Measurements from ENCODE around the gene RBM33.

The RBM33 gene

DNA sequence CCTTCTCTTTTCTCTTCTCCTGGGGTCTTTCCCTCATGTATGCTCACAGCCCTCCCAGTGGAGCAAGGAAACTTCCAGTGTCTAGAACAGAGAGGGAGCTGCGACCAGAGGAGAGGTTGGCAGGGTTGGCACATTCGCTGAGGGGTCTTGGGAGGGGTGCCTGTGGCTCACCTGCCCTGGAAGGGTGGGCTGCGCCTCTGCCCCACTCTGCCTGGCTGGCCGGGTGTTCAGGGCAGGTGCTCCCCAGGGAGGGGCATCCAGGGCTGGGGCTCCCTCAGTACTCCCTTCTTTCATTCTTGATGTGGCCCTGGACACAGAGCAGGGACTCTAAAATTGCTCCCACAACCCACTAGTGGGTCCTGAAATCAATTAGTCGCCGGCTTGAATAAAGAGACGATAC lies 150.9 kb downstream of the RBM33 start:
- H3K36me3 ChIP-seq (ENCODE audit: insufficient read depth, low read length) = no peaks in the 10 kb centered on the region
- no peak overlapping the region for H3K27ac ChIP-seq
- no peak for TF ChIP-seq EZH2 (IDR thresholded peaks at IDR 0.05)
- TF ChIP-seq POLR2AphosphoS5 (IDR thresholded peaks at IDR 0.05; ENCODE audit: borderline replicate concordance, low read depth, low read length) = no peak
- TF ChIP-seq FOXP2 (optimal IDR thresholded peaks at IDR 0.05; ENCODE audit: control extremely low read depth, extremely low read length, insufficient read depth) = no peak
- H3K4me3 ChIP-seq = no peak overlapping the region
- no peak overlapping the region for H3K9ac ChIP-seq (ENCODE audit: insufficient read length)
- no peaks in the 10 kb centered on the region for H3K9me3 ChIP-seq (ENCODE audit: low read depth, low read length)
- DNase-seq (ENCODE audit: low read depth, low spot score) = no peak

GRCh38 chr7:155795951-155796350 lies 151.5 kb downstream of the RBM33 start:
- Histone ChIP-seq H3K36me3 (ENCODE audit: insufficient read depth, low read length) (no peaks in the 10 kb centered on the region), H3K9me3 (ENCODE audit: low read depth, low read length) (no peaks in the 10 kb centered on the region), H3K4me3 (no peak overlapping the region), H3K9ac (ENCODE audit: insufficient read length) (no peak overlapping the region), H3K27ac (no peak overlapping the region)
- TF ChIP-seq FOXP2 (optimal IDR thresholded peaks at IDR 0.05; ENCODE audit: control extremely low read depth, extremely low read length, insufficient read depth) = no peak
- no peak for TF ChIP-seq EZH2 (IDR thresholded peaks at IDR 0.05)
- TF ChIP-seq POLR2AphosphoS5 (IDR thresholded peaks at IDR 0.05; ENCODE audit: borderline replicate concordance, low read depth, low read length) = no peak
- no peak for DNase-seq (ENCODE audit: low read depth, low spot score)

DNA sequence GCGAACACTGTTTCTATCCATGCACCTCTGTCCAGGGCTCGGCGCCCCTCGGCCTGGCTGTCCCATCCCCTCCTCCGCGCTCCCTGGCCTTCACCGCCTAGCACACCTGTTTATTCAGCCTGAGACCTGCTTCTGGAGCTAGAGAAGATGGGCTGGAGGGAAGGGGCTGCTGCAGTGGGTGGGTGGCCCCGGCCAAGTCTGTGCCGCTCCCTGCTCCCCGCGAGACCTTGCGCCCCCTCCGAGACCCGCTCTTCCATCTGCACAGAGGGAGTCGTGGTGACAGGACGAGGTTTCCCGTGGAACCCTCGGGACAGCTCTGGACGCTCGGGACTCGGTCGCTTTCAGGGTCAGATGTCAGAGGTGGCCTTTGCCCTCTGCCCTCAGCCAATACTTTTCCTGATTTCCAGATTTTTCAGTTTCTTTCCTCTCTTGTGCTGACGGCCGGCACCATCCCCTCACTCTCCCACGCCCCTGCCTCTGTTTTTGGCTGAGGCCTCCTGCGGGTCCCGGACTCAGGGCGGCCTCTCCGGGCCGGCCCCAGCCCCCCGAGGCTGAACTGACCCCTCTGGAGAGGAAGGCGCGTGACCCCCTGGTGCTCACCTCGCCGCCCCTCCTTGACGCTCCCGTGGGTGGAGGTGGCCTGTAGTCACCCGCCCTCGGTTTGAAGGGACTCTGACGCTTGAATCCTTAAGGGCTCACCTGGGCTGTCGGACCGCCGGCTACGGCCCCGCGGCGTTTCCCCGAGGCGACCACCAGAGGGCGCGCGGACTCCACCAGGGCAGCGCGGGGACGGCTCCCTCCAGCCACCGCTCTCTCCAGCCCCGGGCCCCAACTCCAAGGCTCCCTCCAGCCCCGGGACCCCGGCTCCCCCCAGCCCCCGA lies 152.2 kb downstream of the RBM33 start:
- DNase-seq (ENCODE audit: low read depth, low spot score) = no peak
- H3K4me3 ChIP-seq = no peak overlapping the region
- H3K9me3 ChIP-seq (ENCODE audit: low read depth, low read length) = no peaks in the 10 kb centered on the region
- no peak overlapping the region for H3K9ac ChIP-seq (ENCODE audit: insufficient read length)
- TF ChIP-seq EZH2 (IDR thresholded peaks at IDR 0.05) = no peak
- no peak overlapping the region for H3K27ac ChIP-seq
- H3K36me3 ChIP-seq (ENCODE audit: insufficient read depth, low read length) = no peaks in the 10 kb centered on the region

DNA sequence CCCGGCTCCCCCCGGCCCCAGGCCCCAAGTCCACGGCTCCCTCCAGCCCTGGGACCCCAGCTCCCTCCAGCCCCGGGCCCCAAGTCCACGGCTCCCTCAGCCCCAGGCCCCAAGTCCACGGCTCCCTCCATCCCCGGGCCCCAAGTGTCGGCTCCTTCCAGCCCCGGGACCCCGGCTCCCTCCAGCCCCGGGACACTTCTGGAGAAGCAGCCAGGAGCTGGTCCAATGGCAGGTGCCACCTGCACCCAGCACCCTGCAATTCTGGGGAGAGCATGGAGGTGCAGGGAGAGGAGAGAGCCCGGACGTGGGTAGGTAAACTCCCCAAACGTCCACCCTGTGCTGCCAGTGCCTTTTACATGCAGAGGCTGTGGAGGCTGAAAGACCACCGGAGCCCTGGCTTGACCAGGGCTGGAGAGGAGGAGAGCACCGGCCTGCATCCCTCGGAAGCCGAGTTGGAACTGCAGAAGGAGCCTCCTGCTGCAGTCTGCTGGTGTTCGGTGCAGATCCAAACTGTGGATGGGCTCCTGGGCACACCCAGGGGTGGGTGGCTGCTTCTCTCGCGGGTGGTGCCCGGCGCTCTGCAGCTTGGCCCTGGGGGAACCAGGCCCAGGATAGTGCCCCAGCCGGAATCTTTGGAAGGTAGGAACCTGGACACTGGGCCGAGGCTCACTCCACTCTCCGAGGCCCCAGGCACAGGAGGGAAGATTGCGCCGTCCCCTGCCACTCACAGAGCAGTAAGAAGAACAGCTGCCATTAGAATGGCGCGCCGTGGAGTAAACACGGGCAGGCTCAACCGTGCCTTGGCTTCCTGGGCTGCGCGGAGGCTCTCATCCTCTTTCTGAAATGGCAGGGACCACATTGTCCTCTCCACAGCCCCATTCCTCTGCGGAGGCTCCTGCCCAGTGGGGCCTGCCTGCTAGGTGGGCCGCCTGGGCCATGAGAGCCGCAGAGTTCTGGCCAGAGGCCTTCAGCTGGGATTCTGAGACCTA lies 153.1 kb downstream of the RBM33 start:
- Histone ChIP-seq H3K4me3 (no peak overlapping the region), H3K9me3 (ENCODE audit: low read depth, low read length) (no peaks in the 10 kb centered on the region), H3K9ac (ENCODE audit: insufficient read length) (no peak overlapping the region), H3K36me3 (ENCODE audit: insufficient read depth, low read length) (no peaks in the 10 kb centered on the region), H3K27ac (no peak overlapping the region)
- DNase-seq (ENCODE audit: low read depth, low spot score) = no peak
- TF ChIP-seq EZH2 (IDR thresholded peaks at IDR 0.05) (no peak), POLR2AphosphoS5 (IDR thresholded peaks at IDR 0.05; ENCODE audit: borderline replicate concordance, low read depth, low read length) (no peak), FOXP2 (optimal IDR thresholded peaks at IDR 0.05; ENCODE audit: control extremely low read depth, extremely low read length, insufficient read depth) (no peak)

DNA sequence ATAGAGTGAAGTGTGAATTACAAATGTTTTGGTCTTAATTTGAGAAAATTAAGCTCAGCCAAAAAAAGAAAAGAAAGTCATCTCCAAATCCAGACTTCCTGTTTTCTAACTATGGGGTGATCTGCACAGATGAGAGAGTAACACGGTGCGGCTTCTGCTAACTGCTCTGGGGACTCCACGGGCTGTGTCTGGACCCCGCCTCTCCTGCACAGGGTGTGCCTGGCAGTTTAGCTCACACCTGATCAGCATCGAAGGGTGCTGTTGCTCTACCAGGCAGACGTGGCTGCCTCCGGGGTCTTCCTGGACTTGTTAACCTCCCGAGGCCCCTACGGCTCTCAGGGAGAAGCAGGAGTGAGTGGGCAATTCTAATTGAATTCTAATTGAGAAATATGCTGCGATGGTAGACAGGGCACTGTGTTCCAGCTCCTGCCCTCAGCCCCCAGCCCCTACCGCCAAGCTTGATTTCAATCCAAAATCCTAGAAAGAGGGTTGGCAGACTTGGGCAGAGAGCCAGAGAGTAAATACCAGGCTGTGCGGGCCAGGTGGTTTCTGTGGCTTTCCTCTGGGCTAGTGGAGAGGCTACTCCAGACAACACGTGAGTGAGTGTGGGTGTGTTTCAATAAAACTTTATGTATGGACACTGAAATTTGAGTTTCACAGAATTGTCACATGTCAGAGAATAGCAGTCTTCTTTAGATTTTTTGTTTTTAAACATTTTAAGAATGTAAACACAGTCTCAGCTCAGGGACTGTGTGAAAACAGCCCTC lies 154.4 kb downstream of the RBM33 start:
- TF ChIP-seq FOXP2 (optimal IDR thresholded peaks at IDR 0.05; ENCODE audit: control extremely low read depth, extremely low read length, insufficient read depth) (no peak), POLR2AphosphoS5 (IDR thresholded peaks at IDR 0.05; ENCODE audit: borderline replicate concordance, low read depth, low read length) (no peak), EZH2 (IDR thresholded peaks at IDR 0.05) (no peak)
- Histone ChIP-seq H3K9ac (ENCODE audit: insufficient read length) (no peak overlapping the region), H3K36me3 (ENCODE audit: insufficient read depth, low read length) (no peaks in the 10 kb centered on the region), H3K27ac (no peak overlapping the region), H3K4me3 (no peak overlapping the region), H3K9me3 (ENCODE audit: low read depth, low read length) (no peaks in the 10 kb centered on the region)
- no peak for DNase-seq (ENCODE audit: low read depth, low spot score)

DNA sequence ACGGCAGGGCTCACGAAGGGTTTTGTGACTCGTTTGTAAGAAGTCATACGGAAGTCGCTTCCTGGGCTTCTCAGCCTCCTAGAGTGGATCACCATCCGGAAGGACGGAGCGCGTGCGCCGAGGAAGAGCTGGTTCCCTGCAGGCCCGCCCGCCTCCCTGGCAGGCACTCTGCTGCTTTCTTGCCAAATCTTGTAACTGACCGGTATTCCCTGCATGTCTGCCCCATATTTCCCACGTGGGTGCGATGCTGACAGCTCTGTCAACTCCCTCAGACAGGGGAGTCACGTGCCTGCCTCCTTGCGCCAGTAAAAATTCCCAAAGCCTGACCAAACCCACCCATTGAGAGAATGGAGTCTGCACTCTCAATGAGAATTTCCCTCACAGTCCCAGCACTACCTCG lies 155.1 kb downstream of the RBM33 start:
- DNase-seq (ENCODE audit: low read depth, low spot score) = no peak

DNA sequence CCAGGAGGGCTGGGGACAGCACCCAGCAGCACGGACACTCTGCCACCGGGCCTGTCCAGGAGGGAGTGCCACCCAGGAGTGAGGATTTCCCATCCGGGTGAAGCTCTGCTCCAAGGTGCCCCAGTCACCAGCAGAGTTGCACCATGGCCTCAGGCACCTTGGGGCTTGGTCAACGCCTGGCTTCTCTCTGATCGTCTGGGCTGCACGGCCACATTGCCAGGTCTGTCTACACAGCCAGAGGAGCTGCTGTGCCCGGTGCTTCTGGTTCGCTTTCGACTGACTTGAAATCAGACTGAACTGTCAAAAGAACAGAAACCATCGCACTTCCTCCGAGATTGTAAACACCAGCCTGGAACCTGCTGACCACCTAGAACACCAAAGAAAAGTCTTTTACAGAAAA lies 155.8 kb downstream of the RBM33 start:
- no peaks in the 10 kb centered on the region for H3K9me3 ChIP-seq (ENCODE audit: low read depth, low read length)
- no peaks in the 10 kb centered on the region for H3K36me3 ChIP-seq (ENCODE audit: insufficient read depth, low read length)
- no peak overlapping the region for H3K9ac ChIP-seq (ENCODE audit: insufficient read length)
- TF ChIP-seq EZH2 (IDR thresholded peaks at IDR 0.05) = no peak
- no peak overlapping the region for H3K27ac ChIP-seq
- H3K4me3 ChIP-seq = no peak overlapping the region
- DNase-seq (ENCODE audit: low read depth, low spot score) = no peak

More for the DNA sequence above, 155.1 kb downstream of the RBM33 start:
- H3K27ac ChIP-seq = no peak overlapping the region
- H3K9ac ChIP-seq (ENCODE audit: insufficient read length) = no peak overlapping the region
- no peak overlapping the region for H3K4me3 ChIP-seq
- no peaks in the 10 kb centered on the region for H3K36me3 ChIP-seq (ENCODE audit: insufficient read depth, low read length)
- TF ChIP-seq POLR2AphosphoS5 (IDR thresholded peaks at IDR 0.05; ENCODE audit: borderline replicate concordance, low read depth, low read length) (no peak), EZH2 (IDR thresholded peaks at IDR 0.05) (no peak), FOXP2 (optimal IDR thresholded peaks at IDR 0.05; ENCODE audit: control extremely low read depth, extremely low read length, insufficient read depth) (no peak)
- no peaks in the 10 kb centered on the region for H3K9me3 ChIP-seq (ENCODE audit: low read depth, low read length)

DNA sequence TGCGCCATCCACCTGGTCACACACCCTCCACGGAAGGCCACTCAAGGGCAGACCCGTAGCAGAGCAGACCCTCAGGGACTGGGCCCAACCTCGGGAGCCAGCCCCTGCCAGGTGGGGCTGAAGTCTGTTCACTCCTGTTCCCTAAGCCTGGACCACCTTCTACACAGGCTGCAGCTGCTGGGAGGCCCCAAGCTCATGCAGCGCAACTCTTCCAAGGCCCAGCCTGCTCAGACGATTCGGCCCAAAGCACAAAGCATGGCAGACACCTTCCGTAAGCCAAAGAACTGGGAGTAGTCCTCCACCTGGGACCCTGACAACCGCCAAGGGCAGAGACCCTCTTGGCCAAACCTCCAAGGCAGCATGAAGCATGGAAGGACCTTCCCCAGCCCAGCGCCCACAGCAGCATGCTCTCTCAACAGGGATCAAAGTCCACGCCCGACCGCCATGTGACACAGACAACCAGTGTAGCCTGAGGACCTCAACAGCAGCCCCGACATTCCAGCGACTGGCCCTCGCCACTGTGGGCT lies 156.3 kb downstream of the RBM33 start:
- TF ChIP-seq POLR2AphosphoS5 (IDR thresholded peaks at IDR 0.05; ENCODE audit: borderline replicate concordance, low read depth, low read length) = no peak
- TF ChIP-seq EZH2 (IDR thresholded peaks at IDR 0.05) = no peak
- TF ChIP-seq FOXP2 (optimal IDR thresholded peaks at IDR 0.05; ENCODE audit: control extremely low read depth, extremely low read length, insufficient read depth) = no peak
- H3K4me3 ChIP-seq = no peak overlapping the region
- no peaks in the 10 kb centered on the region for H3K36me3 ChIP-seq (ENCODE audit: insufficient read depth, low read length)
- no peak overlapping the region for H3K9ac ChIP-seq (ENCODE audit: insufficient read length)
- no peaks in the 10 kb centered on the region for H3K9me3 ChIP-seq (ENCODE audit: low read depth, low read length)
- no peak for DNase-seq (ENCODE audit: low read depth, low spot score)
- H3K27ac ChIP-seq = no peak overlapping the region
